GM12878 (cell line): ENCODE data around the gene FNDC3B.

Source experiments
- IRF3 ChIP-seq: fragments of 450-650 bp; IDR thresholded peaks from 2 replicates; pipeline ENCODE4 v1.6.1; 2014; ENCODE audit warnings: mild to moderate bottlenecking
- JUND ChIP-seq: IDR thresholded peaks from 2 replicates; pipeline ENCODE4 v1.6.1; 2012; ENCODE audit warnings: low read depth, mild to moderate bottlenecking, low read length, improper control_type of control experiment, moderate library complexity
- MAX ChIP-seq: IDR thresholded peaks from 2 replicates; pipeline ENCODE4 v1.6.1; 2012; ENCODE audit warnings: low read depth, low read length, improper control_type of control experiment
- PML ChIP-seq: IDR thresholded peaks from 2 replicates; pipeline ENCODE4 v1.6.1; 2012; ENCODE audit warnings: low read length, inconsistent platforms

- no peak for TF ChIP-seq IRF3
- no peak for TF ChIP-seq MAX
- TF ChIP-seq PML, result no peak
- no peak for TF ChIP-seq JUND
Measured at GRCh38 chr3:172279191-172279640, 239.8 kb downstream of the FNDC3B start.
